ENCODE measurements around the gene STK10. TPM values are rescaled to one million over a fixed set of nuclear protein-coding genes. Genes with fewer than 3 reads are reported as not detected.
"Not testable (repeated sequence)": the region's sequence is repeated elsewhere in the genome, so short reads cannot be mapped to it uniquely, and the experiment has no call there.

Gene STK10
- total RNA-seq, 2 donors from 2014 or later, result 126 to 134 TPM

DNA sequence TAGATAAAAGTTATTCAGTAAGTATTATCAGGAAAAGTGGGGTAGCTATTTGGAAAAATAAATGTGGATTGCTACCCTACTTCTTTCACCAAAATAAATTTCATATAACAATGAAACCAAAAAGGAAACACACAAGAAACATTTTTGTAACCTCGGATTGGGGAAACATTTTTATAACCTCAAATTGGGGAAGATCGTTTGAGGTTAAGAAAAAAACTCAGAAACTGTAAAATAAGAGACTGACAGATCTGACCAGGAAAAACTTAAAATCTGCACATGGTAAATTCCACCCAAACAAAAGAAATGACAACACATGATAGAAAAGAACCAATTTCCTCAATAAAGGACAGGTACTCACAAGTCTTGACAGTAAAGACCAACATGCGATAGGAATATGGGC, 19.5 kb upstream of the STK10 start:
- no peak for DNase-seq
- Mint-ChIP-seq H3K4me3 (no peak overlapping the region), H3K4me1 (ENCODE audit: low read depth) (no peaks in the 10 kb centered on the region), H3K36me3 (ENCODE audit: insufficient read depth in 2 of 2) (peaks cover 4 to 7% of the 10 kb centered on the region in 2 donors), H3K27ac (no peak overlapping the region), H3K9me3 (no peaks in the 10 kb centered on the region), H3K27me3 (ENCODE audit: low read depth) (no peaks in the 10 kb centered on the region)
- ATAC-seq (replicated peaks in 1 of 2), result no peak

DNA sequence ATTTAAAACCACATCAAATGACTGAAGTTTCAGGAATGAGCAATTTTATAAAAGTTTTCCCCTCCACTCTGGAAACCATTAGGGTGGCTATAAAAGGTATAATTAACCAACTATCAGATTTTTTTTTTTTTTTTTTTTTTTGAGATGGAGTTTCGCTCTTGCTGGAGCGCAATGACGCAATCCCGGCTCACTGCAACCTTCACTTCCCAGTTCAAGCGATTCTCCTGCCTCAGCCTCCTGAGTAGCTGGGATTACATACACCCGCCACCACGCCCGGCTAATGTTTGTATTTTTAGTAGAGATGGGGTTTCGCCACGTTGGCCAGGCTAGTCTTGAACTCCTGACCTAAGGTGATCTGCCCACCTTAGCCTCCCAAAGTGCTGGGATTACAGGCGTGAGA, 18.0 kb upstream of the STK10 start:
- not testable (repeated sequence) for H3K27ac Mint-ChIP-seq, H3K4me3 Mint-ChIP-seq

DNA sequence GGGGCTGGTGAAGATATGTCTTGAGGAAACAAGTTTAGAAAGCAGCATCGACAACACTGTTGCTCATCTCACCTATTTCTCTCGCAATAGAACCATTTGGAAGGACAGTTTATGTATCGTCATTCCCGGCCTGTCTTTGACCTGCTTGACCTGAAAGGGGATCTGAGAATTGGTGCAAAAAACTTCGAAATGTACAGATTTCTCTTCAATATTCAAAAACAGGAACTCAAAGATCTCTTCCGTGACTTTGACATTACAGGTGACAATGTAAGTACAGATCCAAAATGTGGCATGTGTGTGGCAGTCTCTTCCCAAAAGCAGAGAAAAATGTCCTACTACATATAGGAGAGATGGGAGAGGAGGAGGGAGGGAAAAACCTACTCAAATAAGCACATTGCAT, 12.5 kb upstream of the STK10 start:
- H3K4me3 Mint-ChIP-seq, result no peak overlapping the region
- no peak for DNase-seq
- no peaks in the 10 kb centered on the region for H3K4me1 Mint-ChIP-seq (ENCODE audit: low read depth)
- H3K9me3 Mint-ChIP-seq, result no peaks in the 10 kb centered on the region
- no peaks in the 10 kb centered on the region for H3K36me3 Mint-ChIP-seq (ENCODE audit: insufficient read depth in 2 of 2)
- no peak overlapping the region for H3K27ac Mint-ChIP-seq
- ATAC-seq (replicated peaks in 1 of 2), result no peak
- peaks cover 12% of the 10 kb centered on the region for H3K27me3 Mint-ChIP-seq (ENCODE audit: low read depth)

More for the DNA sequence above, 18.0 kb upstream of the STK10 start:
- H3K36me3 Mint-ChIP-seq (ENCODE audit: insufficient read depth in 2 of 2); H3K4me1 Mint-ChIP-seq (ENCODE audit: low read depth); DNase-seq; H3K9me3 Mint-ChIP-seq; H3K27me3 Mint-ChIP-seq (ENCODE audit: low read depth); ATAC-seq (replicated peaks in 1 of 2): not testable (repeated sequence)

DNA sequence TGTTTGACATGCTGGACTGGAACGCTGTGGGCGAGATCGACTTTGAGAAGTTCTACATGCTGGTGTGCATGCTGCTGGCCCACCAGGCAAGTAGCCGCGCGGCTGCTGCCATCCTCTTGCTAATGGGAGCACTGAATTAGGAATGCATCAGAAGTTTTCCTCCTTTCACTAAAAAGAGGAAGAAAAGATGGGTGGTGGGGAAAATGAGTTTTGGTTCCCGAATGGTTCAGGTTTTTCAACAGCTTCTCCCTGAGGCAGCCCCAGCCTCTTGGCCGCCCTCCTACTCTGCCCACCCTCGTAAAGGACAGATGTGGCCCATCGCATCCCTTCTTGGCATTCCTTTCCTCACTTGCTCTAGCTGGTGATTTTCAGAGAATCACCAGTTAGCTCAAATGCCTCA, 11.4 kb upstream of the STK10 start:
- Mint-ChIP-seq H3K27me3 (ENCODE audit: low read depth) (peaks cover 12% of the 10 kb centered on the region), H3K9me3 (no peaks in the 10 kb centered on the region), H3K4me1 (ENCODE audit: low read depth) (no peaks in the 10 kb centered on the region), H3K27ac (no peak overlapping the region), H3K36me3 (ENCODE audit: insufficient read depth in 2 of 2) (no peaks in the 10 kb centered on the region), H3K4me3 (no peak overlapping the region)
- no peak for ATAC-seq (replicated peaks in 1 of 2)
- no peak for DNase-seq

DNA sequence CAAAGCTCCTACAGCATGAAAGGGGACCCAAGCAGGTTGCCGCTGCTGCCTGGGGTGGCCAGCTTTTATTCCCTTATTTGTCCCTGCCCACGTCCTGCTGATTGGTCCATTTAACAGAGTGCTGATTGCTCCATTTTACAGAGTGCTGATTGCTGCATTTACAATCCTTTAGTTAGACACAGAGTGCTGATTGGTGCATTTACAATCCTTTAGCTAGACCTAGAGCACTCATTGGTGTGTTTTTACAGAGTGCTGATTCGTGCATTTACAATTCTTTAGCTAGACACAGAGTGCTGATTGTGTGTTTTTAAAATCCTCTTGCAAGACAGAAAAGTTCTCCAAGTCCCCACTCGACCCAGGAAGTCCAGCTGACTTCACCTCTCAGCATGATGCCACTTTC, 9.8 kb upstream of the STK10 start:
- not testable (repeated sequence) for H3K27ac Mint-ChIP-seq; ATAC-seq (replicated peaks in 1 of 2); H3K9me3 Mint-ChIP-seq; DNase-seq; H3K4me1 Mint-ChIP-seq (ENCODE audit: low read depth); H3K4me3 Mint-ChIP-seq; H3K36me3 Mint-ChIP-seq (ENCODE audit: insufficient read depth in 2 of 2)
- H3K27me3 Mint-ChIP-seq (ENCODE audit: low read depth), result peaks cover 12% of the 10 kb centered on the region

DNA sequence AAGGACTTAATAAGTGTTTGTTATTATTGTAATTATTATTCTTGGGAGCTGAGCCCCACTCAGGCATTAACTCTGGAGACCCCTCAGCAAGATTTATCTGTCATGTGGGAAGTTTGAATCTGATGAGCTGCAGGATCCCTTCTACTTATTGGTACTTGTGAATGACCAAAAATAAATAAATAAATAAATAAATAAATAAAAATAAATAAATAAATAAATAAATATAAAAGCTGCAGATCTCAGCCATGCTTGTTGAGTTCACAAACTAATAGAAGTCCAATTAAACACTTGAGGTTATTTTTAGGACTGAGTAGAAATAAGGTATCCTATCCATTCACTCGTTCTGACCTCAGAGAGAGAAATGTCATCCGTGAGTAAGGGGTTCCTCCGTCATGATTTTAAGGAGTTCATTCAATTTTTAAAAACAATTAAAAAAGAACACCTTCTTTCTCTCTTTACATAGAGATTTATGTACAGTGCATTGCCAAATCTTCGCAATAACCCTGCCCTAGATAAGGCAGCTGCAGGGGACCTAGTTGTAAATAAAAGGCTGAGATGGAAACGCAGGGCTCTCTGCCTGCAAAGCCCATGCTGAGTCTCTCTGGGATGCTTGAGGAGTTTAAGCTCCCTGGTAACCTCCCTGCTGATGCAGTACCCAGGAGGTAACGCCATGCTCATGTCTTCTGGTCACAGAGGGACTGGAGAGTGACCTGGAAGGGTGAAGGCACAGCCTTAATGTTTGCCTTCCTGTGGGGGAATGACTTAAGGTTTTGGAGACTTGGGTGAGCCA, 7.2 kb upstream of the STK10 start:
- Mint-ChIP-seq H3K4me1 (ENCODE audit: low read depth) (no peaks in the 10 kb centered on the region), H3K36me3 (ENCODE audit: insufficient read depth in 2 of 2) (no peaks in the 10 kb centered on the region), H3K9me3 (no peaks in the 10 kb centered on the region), H3K27me3 (ENCODE audit: low read depth) (peaks cover 6% of the 10 kb centered on the region), H3K27ac (no peak overlapping the region), H3K4me3 (no peak overlapping the region)
- ATAC-seq (replicated peaks in 1 of 2) (no peak), DNase-seq (no peak)

DNA sequence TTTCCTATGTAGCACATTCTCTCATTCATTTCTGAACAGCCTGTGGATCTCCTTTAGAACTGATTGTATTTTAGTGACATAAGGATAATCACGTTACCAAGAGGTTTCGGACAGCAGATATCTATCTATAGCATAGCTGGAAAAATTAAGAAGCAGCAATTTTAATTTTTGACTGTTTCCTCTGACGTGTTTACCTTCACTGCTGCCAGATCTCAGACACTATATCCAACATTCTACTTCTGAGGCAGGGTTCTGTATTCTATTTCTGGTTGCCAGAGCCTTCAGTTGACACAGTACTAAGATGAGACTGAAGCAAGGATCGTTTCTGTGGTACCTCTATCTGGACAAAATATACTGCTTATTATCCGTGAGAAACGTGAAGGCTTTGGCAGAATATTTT, 5.8 kb upstream of the STK10 start, which contains the start of gene EFCAB9:
EFCAB9 (plus strand) TSS at position 301 of the 400 bp plus-strand sequence; CDS start at position 302, 1 bp downstream.
- no peak for DNase-seq
- no peak for ATAC-seq (replicated peaks in 1 of 2)
- H3K4me1 Mint-ChIP-seq (ENCODE audit: low read depth), result no peaks in the 10 kb centered on the region
- H3K4me3 Mint-ChIP-seq, result no peak within 1 kb of the TSS
- H3K27me3 Mint-ChIP-seq (ENCODE audit: low read depth), result peaks cover 14% of the 10 kb centered on the region
- H3K9me3 Mint-ChIP-seq, result no peaks in the 10 kb centered on the region
- H3K27ac Mint-ChIP-seq, result no peak within 1 kb of the TSS
- no peaks in the 10 kb centered on the region for H3K36me3 Mint-ChIP-seq (ENCODE audit: insufficient read depth in 2 of 2)

DNA sequence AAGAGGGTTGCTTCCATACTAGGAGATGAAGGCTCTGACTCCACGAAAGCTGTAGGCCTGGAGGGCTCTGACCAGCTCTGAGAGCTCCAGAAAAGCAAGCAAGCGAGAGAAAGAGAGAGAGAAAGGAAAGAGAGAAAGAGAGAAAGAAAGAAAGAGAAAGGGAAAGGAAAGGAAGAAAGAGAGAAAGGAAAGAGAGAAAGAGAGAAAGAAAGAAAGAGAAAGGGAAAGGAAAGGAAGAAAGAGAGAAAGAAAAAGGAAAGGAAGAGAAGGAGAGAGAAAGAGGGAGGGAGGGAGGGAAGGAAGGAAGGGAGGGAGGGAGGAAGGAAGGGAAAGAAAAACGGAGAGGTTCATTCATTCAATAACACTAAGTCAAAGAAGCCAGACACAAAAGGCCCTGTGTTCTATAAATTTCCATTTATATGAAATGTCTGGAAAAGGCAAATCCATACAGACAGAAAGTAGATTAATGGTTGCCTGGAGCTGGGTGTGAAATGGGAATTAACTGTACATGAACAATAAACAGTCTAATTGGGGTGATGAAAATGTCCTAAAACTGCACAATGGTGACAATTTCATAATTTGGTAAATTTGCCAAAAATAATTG, 1.8 kb upstream of the STK10 start:
- no peaks in the 10 kb centered on the region for H3K9me3 Mint-ChIP-seq
- peaks cover 8% of the 10 kb centered on the region for H3K27me3 Mint-ChIP-seq (ENCODE audit: low read depth)
- H3K36me3 Mint-ChIP-seq (ENCODE audit: insufficient read depth in 2 of 2), result peaks cover 10 to 13% of the 10 kb centered on the region in 2 donors
- peak overlapping the region; percentile 52 for H3K27ac Mint-ChIP-seq
- peaks cover 18% of the 10 kb centered on the region for H3K4me1 Mint-ChIP-seq (ENCODE audit: low read depth)
- no peak for ATAC-seq (replicated peaks in 1 of 2)
- DNase-seq, result no peak
- H3K4me3 Mint-ChIP-seq, result no peak overlapping the region

DNA sequence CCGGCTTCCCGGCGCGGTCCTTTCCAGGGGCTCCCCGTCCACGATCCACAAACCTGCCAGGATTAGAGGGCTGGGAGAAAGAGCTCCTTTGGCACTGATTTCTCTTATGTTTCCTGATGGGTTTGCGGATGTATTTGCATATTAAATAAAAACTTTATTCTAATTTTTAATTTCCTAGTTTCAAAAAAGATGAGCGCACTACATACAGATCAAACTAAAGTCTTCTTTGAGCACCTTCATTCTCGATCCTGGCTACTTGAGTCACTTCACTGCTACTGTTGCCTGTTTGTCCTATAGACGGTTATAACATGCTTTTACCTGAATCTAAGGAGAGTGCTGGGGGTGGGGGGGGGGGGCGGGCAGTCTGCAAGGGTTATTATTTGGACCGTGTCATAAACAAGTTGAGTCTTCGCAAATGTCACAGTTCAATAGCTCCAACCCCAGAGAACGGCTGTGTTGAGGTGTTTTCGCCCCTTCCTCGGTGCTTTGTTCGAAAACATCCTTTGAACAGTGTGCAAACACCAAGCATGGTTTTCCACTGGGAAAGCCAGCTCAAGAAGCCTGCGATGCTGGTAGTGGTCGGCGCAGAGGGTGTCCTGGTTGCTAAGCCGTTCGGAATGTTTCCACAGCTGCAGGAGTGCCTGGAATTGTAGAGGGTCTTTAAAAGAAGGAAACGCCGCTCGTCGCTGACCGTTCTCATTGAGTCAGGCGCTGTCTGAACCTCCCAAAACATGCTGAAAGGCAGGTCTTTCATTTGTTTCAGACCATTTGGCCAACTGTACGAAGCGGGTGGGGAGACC, 1.1 kb upstream of the STK10 start:
- Mint-ChIP-seq H3K4me3 (peak overlapping the region; percentile 83 to 91), H3K4me1 (ENCODE audit: low read depth) (peaks cover 25% of the 10 kb centered on the region), H3K27ac (no peak overlapping the region)

DNA sequence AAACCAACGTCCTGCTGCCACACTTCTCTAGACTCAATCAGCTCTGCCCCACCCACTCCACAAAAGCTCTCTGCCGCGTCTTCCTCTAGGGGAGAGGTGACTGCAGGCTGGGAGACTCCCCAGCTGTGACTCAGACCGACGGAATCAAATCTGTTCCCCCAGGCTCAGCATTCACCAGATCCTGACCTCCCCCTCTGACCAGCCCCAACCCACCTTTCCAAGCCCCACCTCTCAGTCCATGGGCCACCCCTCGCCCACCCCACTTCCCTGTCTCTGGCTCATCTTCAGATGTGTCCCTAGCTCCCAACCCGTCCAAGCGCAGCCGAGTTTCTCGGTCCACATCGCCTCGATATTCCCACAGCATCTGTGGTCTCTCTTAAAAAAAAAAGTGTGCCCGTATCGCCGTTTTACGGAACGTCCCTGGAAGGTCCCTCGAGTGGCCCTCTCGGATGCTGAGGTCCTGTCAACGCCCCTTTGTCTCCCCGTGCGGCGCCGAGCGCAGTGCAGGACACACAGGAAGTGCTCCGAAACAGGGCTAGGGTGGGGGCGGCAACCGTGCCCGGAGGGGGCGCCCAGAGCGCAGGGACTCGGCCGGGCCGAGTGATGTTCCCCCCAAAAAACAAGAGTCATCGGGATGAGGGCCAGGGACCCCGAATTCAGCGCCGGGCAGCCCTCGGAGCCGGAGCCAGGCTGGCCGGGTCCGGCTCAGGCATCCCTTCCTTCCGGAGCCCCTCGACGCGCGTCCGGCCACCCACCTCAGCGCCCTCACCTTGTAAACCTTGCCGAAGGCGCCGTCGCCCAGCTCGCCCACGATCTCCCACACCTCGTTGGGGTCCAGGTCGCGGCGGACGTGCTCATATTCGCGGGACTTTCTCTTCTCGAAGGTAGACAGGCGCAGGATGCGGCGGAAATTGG, 649 bp downstream of the STK10 start:
- H3K4me3 Mint-ChIP-seq, result peak overlapping the region; percentile 91 to 99
- peaks cover 8% of the 10 kb centered on the region for H3K27me3 Mint-ChIP-seq (ENCODE audit: low read depth)
- no peaks in the 10 kb centered on the region for H3K9me3 Mint-ChIP-seq
- H3K4me1 Mint-ChIP-seq (ENCODE audit: low read depth), result peaks cover 43% of the 10 kb centered on the region
- peak; percentile 78 to 80 for DNase-seq
- H3K36me3 Mint-ChIP-seq (ENCODE audit: insufficient read depth in 2 of 2), result peaks cover 15 to 22% of the 10 kb centered on the region in 2 donors
- peak; percentile 48 to 57 for ATAC-seq (replicated peaks in 1 of 2)
- H3K27ac Mint-ChIP-seq, result peak overlapping the region; percentile 77

More for the DNA sequence above, 1.1 kb upstream of the STK10 start:
- no peak for DNase-seq
- ATAC-seq (replicated peaks in 1 of 2), result no peak
- H3K27me3 Mint-ChIP-seq (ENCODE audit: low read depth), result peaks cover 8% of the 10 kb centered on the region
- H3K36me3 Mint-ChIP-seq (ENCODE audit: insufficient read depth in 2 of 2), result peaks cover 13% of the 10 kb centered on the region in 2 donors
- H3K9me3 Mint-ChIP-seq, result no peaks in the 10 kb centered on the region

DNA sequence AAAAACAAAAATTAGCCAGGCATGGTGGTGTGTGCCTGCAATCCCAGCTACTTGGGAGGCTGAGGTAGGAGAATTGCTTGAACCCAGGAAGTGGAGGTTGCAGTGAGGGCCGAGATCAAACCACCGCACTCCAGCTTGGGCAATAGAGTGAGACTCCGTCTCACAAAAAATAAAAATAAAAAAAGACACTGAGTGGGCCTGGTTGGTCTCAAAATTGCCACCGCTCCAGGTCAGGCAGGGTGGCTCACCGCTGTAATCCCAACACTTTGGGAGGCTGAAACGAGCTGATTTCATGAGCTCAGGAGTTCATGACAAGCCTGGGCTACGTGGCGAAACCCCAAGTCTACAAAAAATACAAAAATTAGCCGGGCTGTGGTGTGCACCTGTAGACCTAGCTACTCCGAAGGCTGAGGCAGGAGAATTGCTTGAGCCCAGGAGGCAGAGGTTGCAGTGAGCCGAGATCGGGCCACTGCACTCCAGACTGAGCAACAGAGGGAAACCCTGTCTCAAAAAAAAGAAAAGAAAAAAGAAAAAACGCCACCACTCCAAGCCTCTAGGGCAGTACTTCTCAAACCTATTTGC, 1.8 kb downstream of the STK10 start:
- peaks cover 51% of the 10 kb centered on the region for H3K4me1 Mint-ChIP-seq (ENCODE audit: low read depth)
- peaks cover 15 to 23% of the 10 kb centered on the region in 2 donors for H3K36me3 Mint-ChIP-seq (ENCODE audit: insufficient read depth in 2 of 2)
- ATAC-seq (replicated peaks in 1 of 2) (no peak), DNase-seq (no peak)
- peak overlapping the region; percentile 77 for H3K27ac Mint-ChIP-seq
- H3K9me3 Mint-ChIP-seq, result no peaks in the 10 kb centered on the region
- H3K4me3 Mint-ChIP-seq, result peak overlapping the region; percentile 91 to 99
- peaks cover 8% of the 10 kb centered on the region for H3K27me3 Mint-ChIP-seq (ENCODE audit: low read depth)

DNA sequence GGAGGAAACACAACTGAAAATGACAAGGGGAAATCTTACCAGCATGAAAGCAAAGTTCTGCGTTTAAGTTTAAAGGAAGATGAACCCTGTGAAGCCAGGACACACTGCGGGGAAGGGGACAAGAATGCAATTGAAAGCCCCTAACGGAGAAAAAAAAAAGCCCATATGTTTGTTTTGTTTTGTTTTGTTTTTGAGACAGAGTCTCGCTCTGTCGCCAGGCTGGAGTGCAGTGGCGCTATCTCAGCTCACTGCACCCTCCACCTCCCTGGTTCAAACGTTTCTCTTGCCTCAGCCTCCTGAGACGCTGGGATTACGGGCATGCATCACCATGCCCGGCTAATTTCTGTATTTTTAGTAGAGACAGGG, 2.9 kb downstream of the STK10 start:
- H3K4me1 Mint-ChIP-seq (ENCODE audit: low read depth), result peaks cover 63% of the 10 kb centered on the region
- peaks cover 8% of the 10 kb centered on the region for H3K27me3 Mint-ChIP-seq (ENCODE audit: low read depth)
- ATAC-seq (replicated peaks in 1 of 2), result no peak
- H3K27ac Mint-ChIP-seq, result peak overlapping the region; percentile 94
- H3K4me3 Mint-ChIP-seq, result peak overlapping the region; percentile 91 to 99
- no peak for DNase-seq
- no peaks in the 10 kb centered on the region for H3K9me3 Mint-ChIP-seq
- peaks cover 21 to 29% of the 10 kb centered on the region in 2 donors for H3K36me3 Mint-ChIP-seq (ENCODE audit: insufficient read depth in 2 of 2)

All from activated T-cell treated with anti-CD3 and anti-CD28 coated beads, Interleukin-2, amount 50 U/mL, for 72 hours (primary cell).